Trophoblast cell (in vitro differentiated cells and primary cell): ENCODE data around the gene CCL17. TPM values are rescaled to one million over a fixed set of nuclear protein-coding genes. Genes with fewer than 3 reads are reported as not detected.
A peak's percentile ranks its signal among the peaks of the same experiment; 100 is the strongest.

Experiments
- DNase-seq, 2 donors: peaks; one replicate each; pipeline ENCODE4 v3.0.0-alpha.2; 2016
- H2AFZ ChIP-seq: 2 replicates; pipeline ENCODE4 v1.6.1; 2013; ENCODE audit warnings: low read length, moderate library complexity, mild to moderate bottlenecking; ENCODE audit not compliant: insufficient read depth, poor library complexity
- H2AK5ac ChIP-seq: 2 replicates; pipeline ENCODE4 v1.6.1; 2013; ENCODE audit warnings: mild to moderate bottlenecking, low read length
- H2BK120ac ChIP-seq: 2 replicates; pipeline ENCODE4 v1.6.1; 2013; ENCODE audit warnings: low read length, mild to moderate bottlenecking, moderate library complexity; ENCODE audit not compliant: insufficient read depth, poor library complexity
- H2BK12ac ChIP-seq: 2 replicates; pipeline ENCODE4 v1.6.1; 2013; ENCODE audit warnings: mild to moderate bottlenecking, low read length, moderate library complexity
- H2BK5ac ChIP-seq: 2 replicates; pipeline ENCODE4 v1.6.1; 2013; ENCODE audit warnings: low read length, low read depth, moderate library complexity, mild to moderate bottlenecking; ENCODE audit not compliant: poor library complexity
- H3K14ac ChIP-seq: 2 replicates; pipeline ENCODE4 v1.6.1; 2013; ENCODE audit warnings: mild to moderate bottlenecking, low read length
- H3K18ac ChIP-seq: 2 replicates; pipeline ENCODE4 v1.6.1; 2013; ENCODE audit warnings: mild to moderate bottlenecking, low read length
- H3K23ac ChIP-seq: 2 replicates; pipeline ENCODE4 v1.6.1; 2013; ENCODE audit warnings: low read length
- H3K27ac ChIP-seq: 2 replicates; pipeline ENCODE4 v1.5.1; 2013; ENCODE audit warnings: low read depth, mild to moderate bottlenecking, inconsistent platforms, low read length, moderate library complexity
- H3K27me3 ChIP-seq: 2 replicates; pipeline ENCODE4 v1.6.1; 2013; ENCODE audit warnings: inconsistent platforms, mild to moderate bottlenecking, low read length, moderate library complexity; ENCODE audit not compliant: insufficient read depth
- H3K36me3 ChIP-seq, 2 experiments: 1 replicate in 1 of 2; 2 replicates in 1 of 2; pipeline ENCODE4 v1.6.1; 2013; ENCODE audit warnings: low read length in 2 of 2, mild to moderate bottlenecking in 2 of 2, moderate library complexity in 1 of 2; ENCODE audit not compliant: insufficient read depth in 2 of 2, control insufficient read depth in 1 of 2
- H3K4ac ChIP-seq: 2 replicates; pipeline ENCODE4 v1.6.1; 2013; ENCODE audit warnings: low read depth, mild to moderate bottlenecking, low read length, moderate library complexity
- H3K4me1 ChIP-seq, 2 experiments: 1 replicate in 1 of 2; 2 replicates in 1 of 2; pipeline ENCODE4 v1.6.1; 2013; ENCODE audit warnings: low read length in 2 of 2, mild to moderate bottlenecking in 2 of 2, moderate library complexity in 1 of 2; ENCODE audit not compliant: insufficient read depth in 2 of 2, control insufficient read depth in 1 of 2
- H3K4me2 ChIP-seq: 2 replicates; pipeline ENCODE4 v1.6.1; 2013; ENCODE audit warnings: inconsistent platforms, mild to moderate bottlenecking, low read length, moderate library complexity
- H3K4me3 ChIP-seq: 2 replicates; pipeline ENCODE4 v1.5.1; 2013; ENCODE audit warnings: mild to moderate bottlenecking, low read depth, low read length, inconsistent platforms
- H3K79me1 ChIP-seq: one replicate; pipeline ENCODE4 v1.6.1; 2013; ENCODE audit warnings: low read length
- H3K79me2 ChIP-seq: 2 replicates; pipeline ENCODE4 v1.6.1; 2013; ENCODE audit warnings: low read length, mild to moderate bottlenecking; ENCODE audit not compliant: control insufficient read depth, insufficient read depth, poor library complexity
- H3K9ac ChIP-seq: 2 replicates; pipeline ENCODE4 v1.6.1; 2013; ENCODE audit warnings: mild to moderate bottlenecking, low read length
- H3K9me3 ChIP-seq: 2 replicates; pipeline ENCODE4 v1.6.1; 2013; ENCODE audit warnings: low read depth, mild to moderate bottlenecking, control low read depth, inconsistent platforms, low read length; ENCODE audit not compliant: insufficient read depth
- H4K12ac ChIP-seq: 2 replicates; pipeline ENCODE4 v1.6.1; 2013; ENCODE audit warnings: low read depth, mild to moderate bottlenecking, low read length, moderate library complexity
- H4K8ac ChIP-seq: 2 replicates; pipeline ENCODE4 v1.6.1; 2013; ENCODE audit warnings: low read depth, mild to moderate bottlenecking, low read length, moderate library complexity
- H4K91ac ChIP-seq: one replicate; pipeline ENCODE4 v1.6.1; 2013; ENCODE audit warnings: low read depth, mild to moderate bottlenecking, low read length, moderate library complexity
- WGBS: extraction: QIAGEN DNeasy Blood & Tissue Kit; methylation state at CpG from one replicate; pipeline ENCODE4 v1.1.7; 2013; ENCODE audit warnings: missing lambda C conversion rate; ENCODE audit not compliant: insufficient read length, insufficient coverage; ENCODE audit errors: extremely low coverage; 5-methylcytosine and 5-hydroxymethylcytosine counted together
- polyA plus RNA-seq: library from polyadenylated mRNA; stranded (reverse); fragments of 200-250 nt; gene quantifications from 2 replicates; pipeline ENCODE4 v1.2.3, GENCODE V29; 2013

Gene CCL17
- not detected in 2 replicates for polyA plus RNA-seq

GRCh38 chr16:57403965-57404817 lies at the start of gene CCL17:
CCL17 (plus strand) TSS chr16:57404767; CDS start chr16:57413933, 9,166 bp downstream.
- Histone ChIP-seq H4K91ac (no peak within 1 kb of the TSS), H3K9ac (no peak within 1 kb of the TSS)

GRCh38 chr16:57355898-57356414 lies 48.6 kb upstream of the CCL17 start:
- no peak overlapping the region for H3K18ac ChIP-seq
- WGBS = no CpG with 5 or more reads among the region's 5 CpGs
- no peak overlapping the region for H3K4me3 ChIP-seq
- H3K4ac ChIP-seq = no peak overlapping the region
- H2BK12ac ChIP-seq = no peak overlapping the region
- no peak overlapping the region for H2AK5ac ChIP-seq
- no peak overlapping the region for H4K91ac ChIP-seq
- no peak overlapping the region for H3K27ac ChIP-seq
- H4K8ac ChIP-seq = no peak overlapping the region
- no peaks in the 10 kb centered on the region for H3K79me1 ChIP-seq
- no peak overlapping the region for H3K14ac ChIP-seq
- H3K27me3 ChIP-seq = no peaks in the 10 kb centered on the region
- no peak overlapping the region for H2AFZ ChIP-seq
- no peak for DNase-seq
- H3K9ac ChIP-seq = no peak overlapping the region
- H3K79me2 ChIP-seq = no peaks in the 10 kb centered on the region
- no peaks in the 10 kb centered on the region for H3K36me3 ChIP-seq
- no peak overlapping the region for H4K12ac ChIP-seq
- no peak overlapping the region for H3K23ac ChIP-seq
- H3K9me3 ChIP-seq = peaks cover 3% of the 10 kb centered on the region
- no peak overlapping the region for H2BK5ac ChIP-seq
- H3K4me2 ChIP-seq = no peak overlapping the region
- H3K4me1 ChIP-seq = no peaks in the 10 kb centered on the region
- no peak overlapping the region for H2BK120ac ChIP-seq

More at GRCh38 chr16:57403965-57404817, at the start of gene CCL17:
- Histone ChIP-seq H4K12ac (no peak within 1 kb of the TSS), H2AFZ (no peak within 1 kb of the TSS), H3K9me3 (no peaks in the 10 kb centered on the region), H3K4me2 (no peak within 1 kb of the TSS), H2BK12ac (no peak within 1 kb of the TSS), H3K27me3 (no peaks in the 10 kb centered on the region), H3K4me3 (no peak within 1 kb of the TSS), H3K23ac (no peak within 1 kb of the TSS), H3K18ac (no peak within 1 kb of the TSS), H3K79me2 (no peaks in the 10 kb centered on the region), H3K27ac (no peak within 1 kb of the TSS), H2BK5ac (no peak within 1 kb of the TSS), H3K4ac (no peak within 1 kb of the TSS), H2BK120ac (no peak within 1 kb of the TSS), H2AK5ac (no peak within 1 kb of the TSS), H4K8ac (no peak within 1 kb of the TSS), H3K4me1 (no peaks in the 10 kb centered on the region), H3K14ac (no peak within 1 kb of the TSS), H3K36me3 (no peaks in the 10 kb centered on the region), H3K79me1 (no peaks in the 10 kb centered on the region)
- WGBS = no CpG with 5 or more reads among the region's 17 CpGs
- no peak for DNase-seq

GRCh38 chr16:57356547-57356946 lies 48.0 kb upstream of the CCL17 start:
- no peak overlapping the region for H3K9ac ChIP-seq
- no peak overlapping the region for H3K4me2 ChIP-seq
- no peak overlapping the region for H2BK5ac ChIP-seq
- H2BK12ac ChIP-seq = no peak overlapping the region
- no peaks in the 10 kb centered on the region for H3K79me1 ChIP-seq
- no peak overlapping the region for H2BK120ac ChIP-seq
- no peak overlapping the region for H3K4me3 ChIP-seq
- H3K4ac ChIP-seq = no peak overlapping the region
- no CpG with 5 or more reads among the region's 4 CpGs for WGBS
- no peaks in the 10 kb centered on the region for H3K27me3 ChIP-seq
- H3K18ac ChIP-seq = no peak overlapping the region
- no peaks in the 10 kb centered on the region for H3K4me1 ChIP-seq
- no peaks in the 10 kb centered on the region for H3K79me2 ChIP-seq
- no peak overlapping the region for H4K8ac ChIP-seq
- H2AK5ac ChIP-seq = no peak overlapping the region
- H4K12ac ChIP-seq = no peak overlapping the region
- no peak overlapping the region for H2AFZ ChIP-seq
- no peak overlapping the region for H3K23ac ChIP-seq
- no peak for DNase-seq
- H3K36me3 ChIP-seq = no peaks in the 10 kb centered on the region
- H3K14ac ChIP-seq = no peak overlapping the region
- H3K27ac ChIP-seq = no peak overlapping the region
- H3K9me3 ChIP-seq = peaks cover 3% of the 10 kb centered on the region
- no peak overlapping the region for H4K91ac ChIP-seq

GRCh38 chr16:57357330-57358085 lies 47.1 kb upstream of the CCL17 start:
- peak overlapping the region; percentile 54 for H3K4me3 ChIP-seq
- no peak overlapping the region for H3K4me2 ChIP-seq
- H2BK5ac ChIP-seq = no peak overlapping the region
- H2AFZ ChIP-seq = no peak overlapping the region
- no peak overlapping the region for H2AK5ac ChIP-seq
- peaks cover 3% of the 10 kb centered on the region for H3K9me3 ChIP-seq
- H3K27me3 ChIP-seq = no peaks in the 10 kb centered on the region
- no peak overlapping the region for H3K23ac ChIP-seq
- H3K36me3 ChIP-seq = no peaks in the 10 kb centered on the region
- no peak overlapping the region for H2BK120ac ChIP-seq
- no peak overlapping the region for H2BK12ac ChIP-seq
- no peak overlapping the region for H4K8ac ChIP-seq
- DNase-seq = peak in 1 of 2 donors; percentile 16
- H3K4me1 ChIP-seq = no peaks in the 10 kb centered on the region
- H3K4ac ChIP-seq = no peak overlapping the region
- no peak overlapping the region for H3K14ac ChIP-seq
- no peaks in the 10 kb centered on the region for H3K79me1 ChIP-seq
- H4K12ac ChIP-seq = no peak overlapping the region
- H3K27ac ChIP-seq = no peak overlapping the region
- WGBS = no CpG with 5 or more reads among the region's 9 CpGs
- no peaks in the 10 kb centered on the region for H3K79me2 ChIP-seq
- H3K9ac ChIP-seq = no peak overlapping the region
- H3K18ac ChIP-seq = no peak overlapping the region
- H4K91ac ChIP-seq = no peak overlapping the region
